OCI-LY7 (cell line): ENCODE measurements around the gene CNOT10.

Experiments used
- EZH2phosphoT487 ChIP-seq: fragments of 200-600 bp; sonication (generic); IDR thresholded peaks from 2 replicates; pipeline ENCODE4 v1.6.1; 2018; ENCODE audit warnings: low read depth, borderline replicate concordance, mild to moderate bottlenecking, mixed run types, antibody characterized with exemption, low read length, moderate library complexity, mixed read lengths
- TF ChIP-seq, protein P1 (sequence below): fragments of 200-600 bp; sonication (generic); conservative IDR thresholded peaks from 2 replicates; pipeline ENCODE4 v1.5.1; 2014; ENCODE audit warnings: mild to moderate bottlenecking, antibody characterized with exemption, low read length, moderate library complexity, mixed read lengths

DNA sequence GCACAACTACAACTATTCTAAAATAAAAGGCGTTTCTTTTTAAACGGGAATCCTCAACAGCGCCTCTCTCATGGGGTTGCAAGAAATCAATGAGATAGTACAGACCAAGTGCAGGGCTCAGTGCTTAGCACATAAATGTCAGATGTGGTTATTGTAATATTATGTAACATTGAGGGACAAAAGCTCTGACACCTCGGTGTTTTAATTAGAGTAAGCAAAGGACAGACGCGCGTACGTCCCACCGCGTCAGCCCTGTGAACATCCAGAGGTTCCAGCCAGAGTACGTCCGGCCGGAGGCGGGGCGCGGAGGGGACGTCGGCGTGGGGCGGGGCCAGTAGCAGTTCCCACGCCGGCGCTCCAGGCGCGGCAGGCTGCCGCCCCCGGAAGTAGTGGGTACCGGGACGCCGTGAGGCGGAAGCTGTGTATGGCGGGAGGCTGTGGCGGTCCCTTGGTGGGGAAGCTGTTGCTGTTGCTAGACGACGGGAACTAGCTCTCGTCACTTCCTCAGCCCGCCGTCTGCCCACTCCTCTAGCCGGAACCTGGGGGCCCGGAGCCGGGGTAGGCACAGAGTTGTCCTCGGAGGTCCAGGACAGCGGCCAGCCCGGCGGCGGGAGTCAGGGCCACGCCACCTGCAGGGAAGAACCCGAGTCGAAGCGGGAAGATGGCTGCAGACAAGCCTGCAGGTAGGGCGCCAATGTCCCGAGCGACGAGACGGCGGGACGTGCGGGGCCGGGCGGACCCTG lies at the start of gene CNOT10:
- TF ChIP-seq EZH2phosphoT487, result no peak
- TF ChIP-seq, protein P1, sequence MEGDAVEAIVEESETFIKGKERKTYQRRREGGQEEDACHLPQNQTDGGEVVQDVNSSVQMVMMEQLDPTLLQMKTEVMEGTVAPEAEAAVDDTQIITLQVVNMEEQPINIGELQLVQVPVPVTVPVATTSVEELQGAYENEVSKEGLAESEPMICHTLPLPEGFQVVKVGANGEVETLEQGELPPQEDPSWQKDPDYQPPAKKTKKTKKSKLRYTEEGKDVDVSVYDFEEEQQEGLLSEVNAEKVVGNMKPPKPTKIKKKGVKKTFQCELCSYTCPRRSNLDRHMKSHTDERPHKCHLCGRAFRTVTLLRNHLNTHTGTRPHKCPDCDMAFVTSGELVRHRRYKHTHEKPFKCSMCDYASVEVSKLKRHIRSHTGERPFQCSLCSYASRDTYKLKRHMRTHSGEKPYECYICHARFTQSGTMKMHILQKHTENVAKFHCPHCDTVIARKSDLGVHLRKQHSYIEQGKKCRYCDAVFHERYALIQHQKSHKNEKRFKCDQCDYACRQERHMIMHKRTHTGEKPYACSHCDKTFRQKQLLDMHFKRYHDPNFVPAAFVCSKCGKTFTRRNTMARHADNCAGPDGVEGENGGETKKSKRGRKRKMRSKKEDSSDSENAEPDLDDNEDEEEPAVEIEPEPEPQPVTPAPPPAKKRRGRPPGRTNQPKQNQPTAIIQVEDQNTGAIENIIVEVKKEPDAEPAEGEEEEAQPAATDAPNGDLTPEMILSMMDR, result 0 out of 2 replicates have a peak, but pooled peaks have one; percentile 7
